Smooth muscle cell (in vitro differentiated cells): Measurements from ENCODE around the gene NR6A1. TPM values are rescaled to one million over a fixed set of nuclear protein-coding genes. Genes with fewer than 3 reads are reported as not detected.

Experiments used
- DNase-seq: peaks from one replicate; lab custom pipeline; 2025; ENCODE audit not compliant: unreplicated experiment; lab: John Stamatoyannopoulos, UW
- H2AFZ ChIP-seq: fragments of 200-600 bp; sonication (generic); 2 replicates; pipeline ENCODE4 v1.6.0; 2016; ENCODE audit warnings: antibody characterized with exemption, low read depth, mild to moderate bottlenecking
- H3F3A ChIP-seq: fragments of 200-600 bp; sonication (generic); 2 replicates; pipeline ENCODE4 v1.6.0; 2017; ENCODE audit warnings: antibody characterized with exemption, low read depth
- H3K27ac ChIP-seq: fragments of 200-600 bp; sonication (generic); 2 replicates; pipeline ENCODE4 v1.5.1; 2016; ENCODE audit warnings: low read depth, mild to moderate bottlenecking
- H3K27me3 ChIP-seq: fragments of 200-600 bp; sonication (generic); 2 replicates; pipeline ENCODE4 v1.6.1; 2016; ENCODE audit warnings: low read depth, mild to moderate bottlenecking
- H3K36me3 ChIP-seq: fragments of 200-600 bp; sonication (generic); 2 replicates; pipeline ENCODE4 v1.5.1; 2016; ENCODE audit warnings: low read depth
- H3K4me1 ChIP-seq: fragments of 200-600 bp; sonication (generic); 2 replicates; pipeline ENCODE4 v1.5.1; 2016; ENCODE audit warnings: low read depth
- H3K4me2 ChIP-seq: fragments of 200-600 bp; sonication (generic); 2 replicates; pipeline ENCODE4 v1.6.0; 2016; ENCODE audit warnings: mild to moderate bottlenecking
- H3K4me3 ChIP-seq: fragments of 200-600 bp; sonication (generic); 2 replicates; pipeline ENCODE4 v1.5.1; 2016; ENCODE audit warnings: mild to moderate bottlenecking
- H3K79me2 ChIP-seq: fragments of 200-600 bp; sonication (generic); 2 replicates; pipeline ENCODE4 v1.6.0; 2016; ENCODE audit warnings: low read depth, mild to moderate bottlenecking
- H3K9ac ChIP-seq: fragments of 200-600 bp; sonication (generic); 2 replicates; pipeline ENCODE4 v1.6.0; 2016; ENCODE audit warnings: low read depth
- H3K9me3 ChIP-seq: fragments of 200-600 bp; sonication (generic); replicated peaks from 2 replicates; pipeline ENCODE4 v1.5.1; 2016; ENCODE audit warnings: low read depth
- H4K20me1 ChIP-seq: fragments of 200-600 bp; sonication (generic); 2 replicates; pipeline ENCODE4 v1.6.0; 2016; ENCODE audit warnings: low read depth
- WGBS: methylation state at CpG from one replicate; pipeline ENCODE4 v1.1.7; 2016; ENCODE audit warnings: low lambda C conversion rate; 5-methylcytosine and 5-hydroxymethylcytosine counted together
- polyA plus RNA-seq: library from polyadenylated mRNA; unstranded; fragments of >200 nt; fragmentation: Nextera tagmentation; extraction: Ambion mirVana; gene quantifications from 2 replicates; pipeline ENCODE4 v1.2.1, GENCODE V29; 2016
- total RNA-seq: library from RNA; depleted of rRNA; stranded (reverse); fragments of >200 nt; gene quantifications from 2 replicates; pipeline ENCODE4 v1.2.3, GENCODE V29; 2014
- TF ChIP-seq, protein P1 (sequence below): fragments of 200-600 bp; sonication (generic); IDR thresholded peaks from 2 replicates; pipeline ENCODE4 v1.5.1; 2017; ENCODE audit warnings: borderline replicate concordance, mild to moderate bottlenecking, antibody characterized with exemption; ENCODE audit not compliant: insufficient read depth, poor library complexity, severe bottlenecking

Gene NR6A1
- total and polyA plus RNA-seq, 2 experiments from 2014 or later = 0.17 to 0.31 TPM

DNA sequence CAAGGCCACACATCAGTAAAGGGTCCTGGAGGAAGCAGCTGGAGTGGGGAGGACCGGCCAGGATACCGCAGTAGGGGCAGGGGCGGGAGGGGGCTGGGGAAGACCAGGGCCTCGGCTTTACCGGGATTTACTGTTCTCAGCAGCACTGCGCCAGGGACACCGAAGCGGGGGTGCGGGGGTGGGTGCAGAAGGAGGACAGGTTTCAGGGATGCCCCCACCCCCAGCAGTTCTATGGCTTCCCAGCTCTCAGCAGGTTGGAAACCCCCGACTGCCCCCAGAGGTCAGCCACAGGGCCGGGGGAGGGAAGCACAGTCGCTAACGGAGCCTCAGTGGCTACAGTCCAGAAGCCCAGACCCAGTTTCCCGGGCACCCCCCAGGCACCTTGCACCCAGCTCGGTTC is 285.2 kb downstream of the NR6A1 start:
- Histone ChIP-seq H3K9ac (no peak overlapping the region), H3K36me3 (no peaks in the 10 kb centered on the region), H3K9me3 (no peaks in the 10 kb centered on the region), H3F3A (no peaks in the 10 kb centered on the region), H3K79me2 (no peaks in the 10 kb centered on the region), H3K27me3 (peaks cover 28% of the 10 kb centered on the region), H3K4me2 (no peak overlapping the region), H4K20me1 (no peaks in the 10 kb centered on the region), H3K4me3 (no peak overlapping the region), H3K27ac (no peak overlapping the region), H3K4me1 (peaks cover 31% of the 10 kb centered on the region), H2AFZ (no peak overlapping the region)
- WGBS = 79% methylated on average over 13 of the region's 15 CpGs
- TF ChIP-seq, protein P1, sequence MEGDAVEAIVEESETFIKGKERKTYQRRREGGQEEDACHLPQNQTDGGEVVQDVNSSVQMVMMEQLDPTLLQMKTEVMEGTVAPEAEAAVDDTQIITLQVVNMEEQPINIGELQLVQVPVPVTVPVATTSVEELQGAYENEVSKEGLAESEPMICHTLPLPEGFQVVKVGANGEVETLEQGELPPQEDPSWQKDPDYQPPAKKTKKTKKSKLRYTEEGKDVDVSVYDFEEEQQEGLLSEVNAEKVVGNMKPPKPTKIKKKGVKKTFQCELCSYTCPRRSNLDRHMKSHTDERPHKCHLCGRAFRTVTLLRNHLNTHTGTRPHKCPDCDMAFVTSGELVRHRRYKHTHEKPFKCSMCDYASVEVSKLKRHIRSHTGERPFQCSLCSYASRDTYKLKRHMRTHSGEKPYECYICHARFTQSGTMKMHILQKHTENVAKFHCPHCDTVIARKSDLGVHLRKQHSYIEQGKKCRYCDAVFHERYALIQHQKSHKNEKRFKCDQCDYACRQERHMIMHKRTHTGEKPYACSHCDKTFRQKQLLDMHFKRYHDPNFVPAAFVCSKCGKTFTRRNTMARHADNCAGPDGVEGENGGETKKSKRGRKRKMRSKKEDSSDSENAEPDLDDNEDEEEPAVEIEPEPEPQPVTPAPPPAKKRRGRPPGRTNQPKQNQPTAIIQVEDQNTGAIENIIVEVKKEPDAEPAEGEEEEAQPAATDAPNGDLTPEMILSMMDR = no peak
- no peak for DNase-seq

DNA sequence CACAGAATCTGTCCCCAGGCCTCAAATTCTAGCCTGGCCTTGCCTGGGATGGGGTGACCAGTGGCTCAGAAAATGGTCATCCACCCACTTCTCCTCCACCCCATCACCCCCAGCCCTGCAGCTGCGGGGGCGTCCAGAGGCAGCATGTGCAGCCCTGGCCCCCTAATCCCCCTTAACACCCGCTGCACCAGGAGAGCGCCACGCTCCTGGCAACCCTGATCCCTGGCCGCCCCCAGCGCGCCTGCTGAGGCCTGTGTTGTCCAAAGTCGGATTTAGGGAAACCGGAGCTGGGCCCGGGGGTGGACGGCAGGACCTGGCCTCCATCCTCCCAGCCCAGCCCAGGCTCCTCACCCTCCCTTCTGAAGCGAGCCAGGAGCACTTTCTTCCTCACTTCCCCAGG is 285.9 kb downstream of the NR6A1 start:
- Histone ChIP-seq H3K4me1 (peaks cover 31% of the 10 kb centered on the region), H3K27ac (no peak overlapping the region), H3K9me3 (no peaks in the 10 kb centered on the region), H3K4me2 (no peak overlapping the region), H3K4me3 (no peak overlapping the region), H4K20me1 (no peaks in the 10 kb centered on the region), H3K79me2 (no peaks in the 10 kb centered on the region), H3F3A (no peaks in the 10 kb centered on the region), H2AFZ (no peak overlapping the region), H3K9ac (no peak overlapping the region), H3K36me3 (no peaks in the 10 kb centered on the region), H3K27me3 (peaks cover 28% of the 10 kb centered on the region)
- no peak for DNase-seq
- TF ChIP-seq, protein P1 = no peak
- 78% methylated on average over 12 of the region's 13 CpGs for WGBS

- no peaks in the 10 kb centered on the region for H3K9me3 ChIP-seq
- H3K4me3 ChIP-seq = no peak overlapping the region
- peaks cover 24% of the 10 kb centered on the region for H3K27me3 ChIP-seq
- H3K4me2 ChIP-seq = no peak overlapping the region
- H3K79me2 ChIP-seq = no peaks in the 10 kb centered on the region
- H4K20me1 ChIP-seq = no peaks in the 10 kb centered on the region
- no peak overlapping the region for H3K9ac ChIP-seq
- TF ChIP-seq, protein P1 = no peak
- H3K4me1 ChIP-seq = peaks cover 26% of the 10 kb centered on the region
- DNase-seq = no peak
- no peaks in the 10 kb centered on the region for H3F3A ChIP-seq
- 95% methylated on average over 9 of the region's 9 CpGs for WGBS
- no peaks in the 10 kb centered on the region for H3K36me3 ChIP-seq
- H3K27ac ChIP-seq = no peak overlapping the region
- no peak overlapping the region for H2AFZ ChIP-seq
Observed at GRCh38 chr9:124483481-124483880, 287.6 kb downstream of the NR6A1 start.

- no peaks in the 10 kb centered on the region for H3F3A ChIP-seq
- no peaks in the 10 kb centered on the region for H3K36me3 ChIP-seq
- H2AFZ ChIP-seq = no peak overlapping the region
- peaks cover 21% of the 10 kb centered on the region for H3K27me3 ChIP-seq
- H3K27ac ChIP-seq = no peak overlapping the region
- H3K9ac ChIP-seq = no peak overlapping the region
- TF ChIP-seq, protein P1 = no peak
- H3K4me1 ChIP-seq = peaks cover 26% of the 10 kb centered on the region
- no peaks in the 10 kb centered on the region for H3K9me3 ChIP-seq
- WGBS = 41% methylated on average over 23 of the region's 26 CpGs
- H4K20me1 ChIP-seq = no peaks in the 10 kb centered on the region
- DNase-seq = no peak
- H3K79me2 ChIP-seq = no peaks in the 10 kb centered on the region
- no peak overlapping the region for H3K4me3 ChIP-seq
- no peak overlapping the region for H3K4me2 ChIP-seq
Observed at GRCh38 chr9:124482431-124483031, 288.6 kb downstream of the NR6A1 start.
